ENCODE measurements around the gene C1orf167. TPM values are rescaled to one million over a fixed set of nuclear protein-coding genes. Genes with fewer than 3 reads are reported as not detected.

Gene C1orf167
- total and polyA plus RNA-seq, 2 of the 13 experiments (the other 11 are each of a cell fraction or from before 2014, with no cell fraction given) = not detected

DNA sequence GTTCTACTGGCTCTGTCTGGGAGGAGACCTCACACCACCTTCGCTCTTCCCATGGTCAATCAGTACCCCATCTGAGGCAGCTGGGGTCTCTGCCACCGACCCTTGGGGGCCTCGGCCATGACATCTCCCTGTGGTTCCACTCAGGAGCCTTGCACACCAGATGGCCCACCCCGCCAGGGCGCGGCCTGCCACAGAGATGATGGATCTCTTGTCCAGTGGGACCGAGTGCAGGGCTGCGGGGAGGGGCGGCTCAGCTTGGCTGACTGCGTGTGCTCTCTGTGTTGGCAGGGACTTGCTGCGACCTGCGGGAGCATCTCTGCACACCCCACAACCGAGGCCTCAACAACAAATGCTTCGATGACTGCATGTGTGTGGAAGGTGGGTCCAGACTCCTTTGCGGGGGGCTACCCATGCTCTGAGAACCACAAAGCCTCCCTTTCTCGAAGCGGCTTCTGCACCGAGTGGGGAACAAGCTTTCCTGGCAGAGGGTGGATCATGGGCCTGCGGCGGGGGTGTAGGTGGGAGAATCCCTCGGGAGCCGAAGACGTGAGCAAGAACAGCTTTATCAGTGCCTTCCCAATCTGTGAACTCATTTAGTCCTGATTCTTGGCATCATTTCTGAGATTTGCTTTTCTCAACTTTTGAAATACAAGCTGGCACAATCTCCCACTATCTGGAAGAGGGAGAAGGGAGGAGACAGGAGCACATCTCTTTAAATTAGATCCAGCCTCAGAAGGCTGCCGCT lies 47.0 kb upstream of the C1orf167 start (continued):
- no peak for TF ChIP-seq MEIS1 (CRISPR knock-in tag; IDR thresholded peaks at IDR 0.05; ENCODE audit: borderline replicate concordance)
- TF ChIP-seq, protein P1, sequence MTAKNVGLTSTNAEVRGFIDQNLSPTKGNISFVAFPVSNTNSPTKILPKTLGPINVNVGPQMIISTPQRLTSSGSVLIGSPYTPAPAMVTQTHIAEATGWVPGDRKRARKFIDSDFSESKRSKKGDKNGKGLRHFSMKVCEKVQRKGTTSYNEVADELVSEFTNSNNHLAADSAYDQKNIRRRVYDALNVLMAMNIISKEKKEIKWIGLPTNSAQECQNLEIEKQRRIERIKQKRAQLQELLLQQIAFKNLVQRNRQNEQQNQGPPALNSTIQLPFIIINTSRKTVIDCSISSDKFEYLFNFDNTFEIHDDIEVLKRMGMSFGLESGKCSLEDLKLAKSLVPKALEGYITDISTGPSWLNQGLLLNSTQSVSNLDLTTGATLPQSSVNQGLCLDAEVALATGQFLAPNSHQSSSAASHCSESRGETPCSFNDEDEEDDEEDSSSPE (CRISPR knock-in tag; IDR thresholded peaks at IDR 0.05) = no peak
- TF ChIP-seq, protein P2, sequence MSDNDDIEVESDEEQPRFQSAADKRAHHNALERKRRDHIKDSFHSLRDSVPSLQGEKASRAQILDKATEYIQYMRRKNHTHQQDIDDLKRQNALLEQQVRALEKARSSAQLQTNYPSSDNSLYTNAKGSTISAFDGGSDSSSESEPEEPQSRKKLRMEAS (IDR thresholded peaks at IDR 0.05) = no peak
- no peak for TF ChIP-seq KDM6A (CRISPR knock-in tag; IDR thresholded peaks at IDR 0.05; ENCODE audit: low read depth)

DNA sequence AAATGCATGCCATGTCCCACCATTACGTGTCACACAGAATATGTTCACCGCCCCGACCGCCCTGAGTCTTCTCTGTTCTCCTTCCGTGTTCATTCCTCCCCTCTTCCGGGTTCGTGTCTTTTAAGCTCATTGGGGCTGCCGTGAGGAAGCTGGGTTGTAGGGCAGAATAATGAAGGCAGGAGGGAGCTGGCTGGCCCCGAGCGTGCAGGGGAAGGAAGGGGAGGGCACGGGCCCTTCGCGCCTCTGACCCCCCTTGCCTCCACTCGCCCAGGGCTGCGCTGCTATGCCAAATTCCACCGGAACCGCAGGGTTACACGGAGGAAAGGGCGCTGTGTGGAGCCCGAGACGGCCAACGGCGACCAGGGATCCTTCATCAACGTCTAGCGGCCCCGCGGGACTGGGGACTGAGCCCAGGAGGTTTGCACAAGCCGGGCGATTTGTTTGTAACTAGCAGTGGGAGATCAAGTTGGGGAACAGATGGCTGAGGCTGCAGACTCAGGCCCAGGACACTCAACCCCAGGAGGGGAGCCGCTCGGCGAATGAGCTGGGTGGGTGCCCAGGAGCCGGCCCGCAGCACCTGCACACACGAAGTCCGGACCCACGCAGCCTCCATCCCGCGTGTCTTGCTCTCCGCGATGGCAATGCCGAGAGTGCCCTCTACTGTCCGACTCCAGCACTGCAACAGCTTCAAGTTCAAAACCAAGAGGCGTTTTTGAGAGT lies 42.5 kb upstream of the C1orf167 start:
- no TSS peak for BruUV-seq (replicated peaks)
- peak; percentile 80 for FAIRE-seq
- Histone ChIP-seq H3K36me3 (replicated peaks in 1 of 2; ENCODE audit: control insufficient read depth in 1 of 2, insufficient read depth in 2 of 2, low read length in 2 of 2) (no peaks in the 10 kb centered on the region), H3K4me2 (ENCODE audit: low read depth, low read length) (peak overlapping the region; percentile 95), H4K20me1 (ENCODE audit: insufficient read depth, low read length) (no peaks in the 10 kb centered on the region), H3K9ac (ENCODE audit: insufficient read depth, low read depth, low read length) (no peak overlapping the region), H3K27me3 (ENCODE audit: control insufficient read depth in 1 of 2, insufficient read depth in 2 of 2, low read length in 2 of 2) (peaks cover 6 to 40% of the 10 kb centered on the region in 2 experiments; a peak in 4 of 5 replicates), H2AFZ (ENCODE audit: low read length) (no peak overlapping the region), H3K79me2 (ENCODE audit: insufficient read depth, low read length) (no peaks in the 10 kb centered on the region), H3K27ac (ENCODE audit: extremely low read length, insufficient read depth, low read length) (no peak overlapping the region), H3K4me1 (ENCODE audit: insufficient read depth, low read length) (peaks cover 11% of the 10 kb centered on the region), H3K9me3 (ENCODE audit: low read length) (no peaks in the 10 kb centered on the region), H3K4me3 (replicated peaks in 1 of 3; ENCODE audit: insufficient read depth in 1 of 3, low read depth in 2 of 3, low read length in 3 of 3) (peak overlapping the region; percentile 44 to 72 (median 46); a peak in 5 of 6 replicates)
- in situ Hi-C loops (cut with HindIII; ENCODE audit: extremely low pct_ligation_motif_present, low pct_unique_long_range_greater_than_20kb) (loop anchor here (5.0 to 10.0 kb wide), 2 partner anchors 57 to 245 kb away; partner anchors contain the start of genes DISP3 and FBXO6), intact Hi-C loops (cut with micrococcal nuclease; ENCODE audit: unreplicated experiment) (loop anchor here (1.0 to 5.0 kb wide), 2 partner anchors 55 to 67 kb away; partner anchors contain the start of genes FBXO2, FBXO44 and FBXO6)
- WGBS (ENCODE audit: low lambda C conversion rate) = 10% methylated on average over 42 of the region's 44 CpGs
- ChIA-PET CTCF (ENCODE audit: low intra/inter-chr PET ratio, low total read pairs) (interaction anchor here (0.7 to 1.8 kb wide), 4 partner anchors 55 to 241 kb away, joined by 3 to 15 read pairs (median 6); partner anchors contain the start of genes DISP3 and FBXO6), POLR2A (interaction anchor here (1.5 to 2.1 kb wide), 5 partner anchors 12 to 66 kb away, joined by 4 to 9 read pairs (median 7); partner anchors contain the start of genes AGTRAP and FBXO6)
- peak; percentile 68 for ATAC-seq
- DNase-seq (ENCODE audit: low spot score) = no peak
- TF ChIP-seq ZFX (CRISPR knock-in tag; IDR thresholded peaks at IDR 0.05; ENCODE audit: low read depth) (0 out of 2 replicates have a peak, but pooled peaks have one; percentile 16), MXI1 (IDR thresholded peaks at IDR 0.05; ENCODE audit: borderline replicate concordance, low read depth, low read length) (no peak), HHEX (CRISPR knock-in tag; IDR thresholded peaks at IDR 0.05) (no peak), PCBP1 (IDR thresholded peaks at IDR 0.05; ENCODE audit: borderline replicate concordance, low read depth, low read length) (no peak), ZNF619 (CRISPR knock-in tag; IDR thresholded peaks at IDR 0.05) (peak; percentile 17; the same call in 1 of the 2 replicates), HNRNPLL (IDR thresholded peaks at IDR 0.05; ENCODE audit: low read depth, low read length, poor library complexity, severe bottlenecking) (peak; percentile 31), CCDC6 (CRISPR knock-in tag; IDR thresholded peaks at IDR 0.05) (peak; percentile 30; the same call in 1 of the 2 replicates), SMC3 (IDR thresholded peaks at IDR 0.05; ENCODE audit: low read length) (peak; percentile 61), CREB1 (IDR thresholded peaks at IDR 0.05) (no peak), CREB1 (CRISPR knock-in tag; IDR thresholded peaks at IDR 0.05) (0 out of 2 replicates have a peak, but pooled peaks have one; percentile 23), FOXO1 (CRISPR knock-in tag; IDR thresholded peaks at IDR 0.05) (no peak)
- TF ChIP-seq, protein P3, sequence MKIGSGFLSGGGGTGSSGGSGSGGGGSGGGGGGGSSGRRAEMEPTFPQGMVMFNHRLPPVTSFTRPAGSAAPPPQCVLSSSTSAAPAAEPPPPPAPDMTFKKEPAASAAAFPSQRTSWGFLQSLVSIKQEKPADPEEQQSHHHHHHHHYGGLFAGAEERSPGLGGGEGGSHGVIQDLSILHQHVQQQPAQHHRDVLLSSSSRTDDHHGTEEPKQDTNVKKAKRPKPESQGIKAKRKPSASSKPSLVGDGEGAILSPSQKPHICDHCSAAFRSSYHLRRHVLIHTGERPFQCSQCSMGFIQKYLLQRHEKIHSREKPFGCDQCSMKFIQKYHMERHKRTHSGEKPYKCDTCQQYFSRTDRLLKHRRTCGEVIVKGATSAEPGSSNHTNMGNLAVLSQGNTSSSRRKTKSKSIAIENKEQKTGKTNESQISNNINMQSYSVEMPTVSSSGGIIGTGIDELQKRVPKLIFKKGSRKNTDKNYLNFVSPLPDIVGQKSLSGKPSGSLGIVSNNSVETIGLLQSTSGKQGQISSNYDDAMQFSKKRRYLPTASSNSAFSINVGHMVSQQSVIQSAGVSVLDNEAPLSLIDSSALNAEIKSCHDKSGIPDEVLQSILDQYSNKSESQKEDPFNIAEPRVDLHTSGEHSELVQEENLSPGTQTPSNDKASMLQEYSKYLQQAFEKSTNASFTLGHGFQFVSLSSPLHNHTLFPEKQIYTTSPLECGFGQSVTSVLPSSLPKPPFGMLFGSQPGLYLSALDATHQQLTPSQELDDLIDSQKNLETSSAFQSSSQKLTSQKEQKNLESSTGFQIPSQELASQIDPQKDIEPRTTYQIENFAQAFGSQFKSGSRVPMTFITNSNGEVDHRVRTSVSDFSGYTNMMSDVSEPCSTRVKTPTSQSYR (CRISPR knock-in tag; IDR thresholded peaks at IDR 0.05; ENCODE audit: borderline replicate concordance) = no peak

Data from HepG2 (cell line).